HUDEP-2 (cell line): ENCODE measurements around the gene COL4A2.

Experiments
- DNase-seq, 76 experiments: peaks; one replicate each; lab custom pipeline; 2025; ENCODE audit not compliant: unreplicated experiment in 76 of 76; lab: John Stamatoyannopoulos, UW

Gene COL4A2

GRCh38 chr13:110271313-110271712 is 35.8 kb upstream of the COL4A2 start:
- no peak for DNase-seq

GRCh38 chr13:110272227-110272626 is 34.9 kb upstream of the COL4A2 start:
- DNase-seq, result no peak

- DNase-seq, result no peak
Measured at GRCh38 chr13:110272651-110273050, 34.4 kb upstream of the COL4A2 start.

- no peak for DNase-seq
Measured at GRCh38 chr13:110273254-110273653, 33.8 kb upstream of the COL4A2 start.

- no peak for DNase-seq
Measured at GRCh38 chr13:110274687-110275086, 32.4 kb upstream of the COL4A2 start.

- DNase-seq, result no peak
Measured at GRCh38 chr13:110275931-110276552, 31.0 kb upstream of the COL4A2 start.

GRCh38 chr13:110276553-110276950 is 30.5 kb upstream of the COL4A2 start:
- no peak for DNase-seq

GRCh38 chr13:110277357-110277975 is 29.6 kb upstream of the COL4A2 start:
- no peak for DNase-seq

- no peak for DNase-seq
Measured at GRCh38 chr13:110278859-110279258, 28.2 kb upstream of the COL4A2 start.

GRCh38 chr13:110279684-110280083 is 27.4 kb upstream of the COL4A2 start:
- DNase-seq, result no peak

GRCh38 chr13:110280231-110280813 is 26.8 kb upstream of the COL4A2 start:
- DNase-seq, result no peak

- no peak for DNase-seq
Measured at GRCh38 chr13:110280985-110281688, 25.9 kb upstream of the COL4A2 start.

GRCh38 chr13:110281736-110282135 is 25.3 kb upstream of the COL4A2 start:
- DNase-seq, result no peak

GRCh38 chr13:110282316-110282841 is 24.7 kb upstream of the COL4A2 start:
- DNase-seq, result no peak

GRCh38 chr13:110283736-110284517 is 23.2 kb upstream of the COL4A2 start:
- DNase-seq, result no peak

GRCh38 chr13:110284779-110285484 is 22.2 kb upstream of the COL4A2 start:
- no peak for DNase-seq

GRCh38 chr13:110285991-110286832 is 20.9 kb upstream of the COL4A2 start:
- no peak for DNase-seq

- no peak for DNase-seq
Measured at GRCh38 chr13:110286833-110287819, 20.0 kb upstream of the COL4A2 start.
